OCI-LY7 (cell line): Measurements from ENCODE around the gene TFPT. TPM values are rescaled to one million over a fixed set of nuclear protein-coding genes. Genes with fewer than 3 reads are reported as not detected.

Experiments used
- BruUV-seq: library from RNA; stranded (reverse); fragments of 400-500 nt; replicated peaks from 2 replicates; lab custom pipeline; 2021; lab: Mats Ljungman, UMichigan
- CTCF ChIA-PET: fragments of 300-600 bp; sonication (Branson Sonifier 250); formaldehyde crosslinking; loops from one replicate; lab custom pipeline; 2022; ENCODE audit warnings: antibody characterized with exemption; ENCODE audit not compliant: unreplicated experiment; lab: Charles Lee
- POLR2A ChIA-PET: fragments of 300-600 bp; sonication (Branson Sonifier 250); formaldehyde crosslinking; loops from one replicate; lab custom pipeline; 2022; ENCODE audit warnings: antibody characterized with exemption; lab: Charles Lee
- DNase-seq: peaks from one replicate; pipeline ENCODE4 v3.0.0-alpha.2; 2015; ENCODE audit warnings: low spot score
- H2AFZ ChIP-seq: fragments of 200-600 bp; sonication (generic), shearing (Covaris generic); 2 replicates; pipeline ENCODE4 v1.6.1; 2014; ENCODE audit warnings: mild to moderate bottlenecking, antibody characterized with exemption, low read length, moderate library complexity
- H3K27ac ChIP-seq: fragments of 200-600 bp; sonication (generic); 2 replicates; pipeline ENCODE4 v1.5.1; 2014; ENCODE audit warnings: mixed run types, low read depth, mild to moderate bottlenecking, moderate library complexity, low read length, inconsistent platforms; ENCODE audit not compliant: poor library complexity, severe bottlenecking
- H3K36me3 ChIP-seq: fragments of 200-600 bp; sonication (generic); 2 replicates; pipeline ENCODE4 v1.6.1; 2014; ENCODE audit warnings: mild to moderate bottlenecking, antibody characterized with exemption, low read length, moderate library complexity, mixed read lengths; ENCODE audit not compliant: insufficient read depth
- H3K4me1 ChIP-seq: fragments of 200-600 bp; sonication (generic); 2 replicates; pipeline ENCODE4 v1.5.1; 2014; ENCODE audit warnings: mild to moderate bottlenecking, low read length; ENCODE audit not compliant: insufficient read depth, poor library complexity, severe bottlenecking
- H3K4me2 ChIP-seq: fragments of 200-600 bp; sonication (generic); 2 replicates; pipeline ENCODE4 v1.6.1; 2014; ENCODE audit warnings: mild to moderate bottlenecking, low read length
- H3K4me3 ChIP-seq: fragments of 200-600 bp; sonication (generic); 2 replicates; pipeline ENCODE4 v1.5.1; 2014; ENCODE audit warnings: mild to moderate bottlenecking, low read depth, low read length; ENCODE audit not compliant: poor library complexity, severe bottlenecking
- H3K79me2 ChIP-seq: fragments of 200-600 bp; sonication (generic); 2 replicates; pipeline ENCODE4 v1.6.1; 2016; ENCODE audit warnings: low read depth, mild to moderate bottlenecking, low read length, moderate library complexity, mixed read lengths; ENCODE audit not compliant: insufficient read depth
- H3K9me2 ChIP-seq: fragments of 200-600 bp; sonication (generic); 2 replicates; pipeline ENCODE4 v1.6.1; 2016; ENCODE audit warnings: mild to moderate bottlenecking, low read length, mixed read lengths; ENCODE audit not compliant: insufficient read depth
- H3K9me3 ChIP-seq: fragments of 200-600 bp; sonication (generic); 2 replicates; pipeline ENCODE4 v1.6.1; 2014; ENCODE audit warnings: mild to moderate bottlenecking, mixed run types, low read length, mixed read lengths
- H4K20me1 ChIP-seq: fragments of 200-600 bp; sonication (generic); 2 replicates; pipeline ENCODE4 v1.6.1; 2014; ENCODE audit warnings: mild to moderate bottlenecking, antibody characterized with exemption, low read length, moderate library complexity, mixed read lengths; ENCODE audit not compliant: insufficient read depth
- EZH2phosphoT487 ChIP-seq: fragments of 200-600 bp; sonication (generic); IDR thresholded peaks from 2 replicates; pipeline ENCODE4 v1.6.1; 2018; ENCODE audit warnings: low read depth, borderline replicate concordance, mild to moderate bottlenecking, mixed run types, antibody characterized with exemption, low read length, moderate library complexity, mixed read lengths
- intact Hi-C: fragments of 100-400 bp; cut with micrococcal nuclease; formaldehyde crosslinking; loops from one replicate; pipeline ENCODE4 v1.10.0; 2022; ENCODE audit not compliant: unreplicated experiment
- total RNA-seq, 2 experiments: library from RNA; depleted of rRNA in 1 of 2; stranded (reverse); fragments of >200 nt in 1 of 2; shearing (Covaris generic) in 1 of 2; gene quantifications; 2 replicates each; pipeline ENCODE4 v1.2.3, GENCODE V29; 2014 to 2022
- TF ChIP-seq, protein P1 (sequence below): fragments of 200-600 bp; sonication (generic); conservative IDR thresholded peaks from 2 replicates; pipeline ENCODE4 v1.5.1; 2014; ENCODE audit warnings: mild to moderate bottlenecking, antibody characterized with exemption, low read length, moderate library complexity, mixed read lengths

TFPT gene
- total RNA-seq, 2 experiments from 2014 or later = 17.2 to 20.2 TPM

DNA sequence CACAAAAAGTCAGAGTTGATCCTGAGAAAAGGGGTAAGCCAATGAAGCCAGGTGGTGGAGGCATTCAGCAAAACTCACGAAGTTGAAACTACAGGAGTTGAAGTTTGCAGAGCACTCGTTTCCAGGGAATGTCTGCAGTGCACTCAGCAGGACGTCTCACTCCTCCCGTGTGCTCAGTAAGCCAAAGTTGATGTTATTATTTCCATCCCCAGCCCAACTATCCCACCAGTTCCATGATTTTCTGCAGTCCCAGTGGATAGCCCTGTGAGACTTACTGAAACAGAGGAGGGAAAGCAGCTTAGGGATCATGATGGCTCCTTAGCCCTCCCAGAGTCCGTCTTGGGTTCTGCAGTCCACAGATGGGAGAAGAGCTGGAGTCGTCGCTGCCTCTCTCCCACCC lies 34.4 kb downstream of the TFPT start, which contains the start of gene TARM1:
Gene TARM1 (minus strand): TSS at position 334 of the 400 bp plus-strand sequence. CDS start 25 bp downstream, at position 309.
- CTCF ChIA-PET = no interaction called here
- Histone ChIP-seq H4K20me1 (no peaks in the 10 kb centered on the region), H3K27ac (no peak within 1 kb of the TSS), H3K36me3 (no peaks in the 10 kb centered on the region), H3K9me3 (no peaks in the 10 kb centered on the region), H2AFZ (no peak within 1 kb of the TSS), H3K4me1 (no peaks in the 10 kb centered on the region), H3K4me2 (no peak within 1 kb of the TSS), H3K4me3 (no peak within 1 kb of the TSS), H3K9me2 (no peaks in the 10 kb centered on the region), H3K79me2 (no peaks in the 10 kb centered on the region)
- POLR2A ChIA-PET = no interaction called here
- TF ChIP-seq EZH2phosphoT487 = no peak
- TF ChIP-seq, protein P1, sequence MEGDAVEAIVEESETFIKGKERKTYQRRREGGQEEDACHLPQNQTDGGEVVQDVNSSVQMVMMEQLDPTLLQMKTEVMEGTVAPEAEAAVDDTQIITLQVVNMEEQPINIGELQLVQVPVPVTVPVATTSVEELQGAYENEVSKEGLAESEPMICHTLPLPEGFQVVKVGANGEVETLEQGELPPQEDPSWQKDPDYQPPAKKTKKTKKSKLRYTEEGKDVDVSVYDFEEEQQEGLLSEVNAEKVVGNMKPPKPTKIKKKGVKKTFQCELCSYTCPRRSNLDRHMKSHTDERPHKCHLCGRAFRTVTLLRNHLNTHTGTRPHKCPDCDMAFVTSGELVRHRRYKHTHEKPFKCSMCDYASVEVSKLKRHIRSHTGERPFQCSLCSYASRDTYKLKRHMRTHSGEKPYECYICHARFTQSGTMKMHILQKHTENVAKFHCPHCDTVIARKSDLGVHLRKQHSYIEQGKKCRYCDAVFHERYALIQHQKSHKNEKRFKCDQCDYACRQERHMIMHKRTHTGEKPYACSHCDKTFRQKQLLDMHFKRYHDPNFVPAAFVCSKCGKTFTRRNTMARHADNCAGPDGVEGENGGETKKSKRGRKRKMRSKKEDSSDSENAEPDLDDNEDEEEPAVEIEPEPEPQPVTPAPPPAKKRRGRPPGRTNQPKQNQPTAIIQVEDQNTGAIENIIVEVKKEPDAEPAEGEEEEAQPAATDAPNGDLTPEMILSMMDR = no peak
- intact Hi-C loops = no loop called here
- no peak for DNase-seq
- no TSS peak for BruUV-seq

DNA sequence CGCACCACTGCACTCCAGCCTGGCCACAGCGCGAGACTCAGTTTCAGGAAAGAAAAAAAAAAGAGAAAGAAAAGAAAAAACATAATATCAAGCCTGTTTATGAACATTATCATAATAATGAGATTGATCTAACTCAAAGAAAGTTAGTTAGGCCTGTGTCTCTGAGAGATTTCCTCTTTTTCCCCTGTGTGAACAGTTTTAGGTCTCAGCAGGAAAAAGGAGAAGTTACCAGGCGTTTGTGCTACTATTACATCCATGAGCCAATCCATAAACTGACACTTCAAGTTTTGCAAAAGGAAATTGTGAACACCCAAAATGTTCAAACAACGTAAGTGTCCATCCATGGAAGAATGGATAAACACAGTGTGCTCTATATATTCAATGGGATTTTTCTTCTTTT lies 38.1 kb downstream of the TFPT start:
- no TSS peak for BruUV-seq
- POLR2A ChIA-PET = no interaction called here
- H3K4me2 ChIP-seq = no peak overlapping the region

DNA sequence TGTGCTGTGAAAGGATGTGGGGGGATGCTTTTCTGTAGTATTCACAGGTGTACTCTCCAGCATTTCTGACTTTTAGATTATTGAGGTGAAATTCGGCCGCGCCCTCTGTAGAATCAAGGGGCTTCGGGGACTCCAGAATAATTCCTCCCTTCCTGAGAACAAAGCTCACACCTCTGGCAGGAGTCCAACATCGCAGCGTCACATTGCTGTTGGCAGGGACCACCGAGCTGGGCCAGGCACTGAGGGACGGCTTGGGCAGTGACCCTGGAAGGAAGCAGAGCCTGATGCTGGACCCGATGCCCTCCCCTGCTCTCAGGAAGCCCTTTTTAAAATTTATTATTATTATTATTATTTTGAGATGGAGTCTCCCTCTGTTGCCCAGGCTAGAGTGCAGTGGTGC lies 40.6 kb downstream of the TFPT start:
- Histone ChIP-seq H3K9me3 (no peaks in the 10 kb centered on the region), H3K4me2 (no peak overlapping the region), H3K36me3 (no peaks in the 10 kb centered on the region), H3K27ac (no peak overlapping the region), H3K4me1 (no peaks in the 10 kb centered on the region), H3K4me3 (no peak overlapping the region), H4K20me1 (no peaks in the 10 kb centered on the region), H3K79me2 (no peaks in the 10 kb centered on the region), H3K9me2 (no peaks in the 10 kb centered on the region), H2AFZ (no peak overlapping the region)
- POLR2A ChIA-PET = no interaction called here
- no peak for DNase-seq
- no TSS peak for BruUV-seq
- TF ChIP-seq, protein P1 = no peak
- TF ChIP-seq EZH2phosphoT487 = no peak
- CTCF ChIA-PET = no interaction called here
- intact Hi-C loops = no loop called here

More for the DNA sequence above, 38.1 kb downstream of the TFPT start:
- H3K4me1 ChIP-seq = no peaks in the 10 kb centered on the region
- H3K4me3 ChIP-seq = no peak overlapping the region
- H4K20me1 ChIP-seq = no peaks in the 10 kb centered on the region
- TF ChIP-seq, protein P1 = no peak
- TF ChIP-seq EZH2phosphoT487 = no peak
- intact Hi-C loops = no loop called here
- H3K27ac ChIP-seq = no peak overlapping the region
- CTCF ChIA-PET = no interaction called here
- no peaks in the 10 kb centered on the region for H3K36me3 ChIP-seq
- no peaks in the 10 kb centered on the region for H3K9me3 ChIP-seq
- H3K9me2 ChIP-seq = no peaks in the 10 kb centered on the region
- no peak for DNase-seq
- H3K79me2 ChIP-seq = no peaks in the 10 kb centered on the region
- H2AFZ ChIP-seq = no peak overlapping the region
